ENCODE data around the gene ATP6V0A4. TPM values are rescaled to one million over a fixed set of nuclear protein-coding genes. Genes with fewer than 3 reads are reported as not detected.

Gene ATP6V0A4
- total RNA-seq, 2 donors from 2014 or later, result 0.29 to 0.44 TPM

GRCh38 chr7:138739859-138740258, 58.1 kb downstream of the ATP6V0A4 start:
- Histone ChIP-seq H3K27ac (ENCODE audit: low read depth, low read length) (no peak overlapping the region), H3K27me3 (ENCODE audit: control insufficient read depth, insufficient read depth, low read length, poor library complexity, severe bottlenecking) (no peaks in the 10 kb centered on the region), H3K4me3 (ENCODE audit: low read length) (no peak overlapping the region), H3K9ac (ENCODE audit: extremely low read depth, low read length, poor library complexity, severe bottlenecking) (no peak overlapping the region), H3K4me1 (ENCODE audit: control insufficient read depth, insufficient read depth, low read length) (no peaks in the 10 kb centered on the region), H3K9me3 (ENCODE audit: control insufficient read depth, low read length) (no peaks in the 10 kb centered on the region), H3K36me3 (ENCODE audit: control insufficient read depth, insufficient read depth, low read length) (no peaks in the 10 kb centered on the region)
- no peak overlapping the region for H3K27ac Mint-ChIP-seq
- TF ChIP-seq CTCF (conservative IDR thresholded peaks at IDR 0.05), result no peak
- no peak overlapping the region for H3K4me3 Mint-ChIP-seq
- no peaks in the 10 kb centered on the region for H3K27me3 Mint-ChIP-seq (ENCODE audit: insufficient read depth)
- DNase-seq, result no peak
- H3K4me1 Mint-ChIP-seq, result peaks cover 3% of the 10 kb centered on the region
- 91 to 100% methylated on average over 1 of the region's 1 CpG for WGBS, 2 experiments (ENCODE audit: insufficient coverage in 1 of 2, insufficient read length in 1 of 2)
- peaks cover 3% of the 10 kb centered on the region for H3K9me3 Mint-ChIP-seq
- no peaks in the 10 kb centered on the region for H3K36me3 Mint-ChIP-seq (ENCODE audit: low read depth)

- no peaks in the 10 kb centered on the region for H3K9me3 ChIP-seq (ENCODE audit: control insufficient read depth, low read length)
- no peak overlapping the region for H3K4me3 ChIP-seq (ENCODE audit: low read length)
- DNase-seq, result peak; percentile 95
- peak; percentile 97 for TF ChIP-seq CTCF (conservative IDR thresholded peaks at IDR 0.05)
- no peaks in the 10 kb centered on the region for H3K36me3 ChIP-seq (ENCODE audit: control insufficient read depth, insufficient read depth, low read length)
- Mint-ChIP-seq H3K27ac (no peak overlapping the region), H3K9me3 (peaks cover 3% of the 10 kb centered on the region), H3K27me3 (ENCODE audit: insufficient read depth) (no peaks in the 10 kb centered on the region), H3K4me3 (no peak overlapping the region), H3K4me1 (peaks cover 3% of the 10 kb centered on the region), H3K36me3 (ENCODE audit: low read depth) (no peaks in the 10 kb centered on the region)
- no peaks in the 10 kb centered on the region for H3K27me3 ChIP-seq (ENCODE audit: control insufficient read depth, insufficient read depth, low read length, poor library complexity, severe bottlenecking)
- WGBS, 2 experiments (ENCODE audit: insufficient coverage in 1 of 2, insufficient read length in 1 of 2), result 38 to 46% methylated on average over 13 of the region's 14 CpGs
- no peaks in the 10 kb centered on the region for H3K4me1 ChIP-seq (ENCODE audit: control insufficient read depth, insufficient read depth, low read length)
- H3K9ac ChIP-seq (ENCODE audit: extremely low read depth, low read length, poor library complexity, severe bottlenecking), result no peak overlapping the region
- no peak overlapping the region for H3K27ac ChIP-seq (ENCODE audit: low read depth, low read length)
Measured at GRCh38 chr7:138738551-138739335, 59.3 kb downstream of the ATP6V0A4 start.

DNA sequence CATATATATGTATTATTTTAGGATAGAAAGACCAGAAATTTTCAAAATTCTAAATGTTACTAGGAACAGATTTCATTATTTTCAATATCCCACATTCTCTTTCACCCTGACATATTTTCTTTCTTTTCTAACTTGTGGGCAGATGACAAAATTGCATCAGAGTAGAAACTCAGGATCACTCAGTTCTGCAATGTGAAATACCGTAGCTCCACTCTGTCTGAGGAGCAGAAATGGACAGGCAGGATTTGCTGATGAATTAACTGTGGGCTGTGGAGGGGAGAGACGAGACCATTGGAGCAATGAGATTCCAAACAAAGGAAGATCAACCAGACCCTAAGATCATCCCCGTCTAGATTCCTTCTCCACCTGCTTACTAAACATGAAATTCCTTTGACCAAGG, 59.9 kb downstream of the ATP6V0A4 start:
- H3K4me1 Mint-ChIP-seq, result peaks cover 3% of the 10 kb centered on the region
- DNase-seq, result no peak
- Histone ChIP-seq H3K4me3 (ENCODE audit: low read length) (no peak overlapping the region), H3K9ac (ENCODE audit: extremely low read depth, low read length, poor library complexity, severe bottlenecking) (no peak overlapping the region), H3K36me3 (ENCODE audit: control insufficient read depth, insufficient read depth, low read length) (no peaks in the 10 kb centered on the region), H3K27me3 (ENCODE audit: control insufficient read depth, insufficient read depth, low read length, poor library complexity, severe bottlenecking) (no peaks in the 10 kb centered on the region), H3K27ac (ENCODE audit: low read depth, low read length) (no peak overlapping the region), H3K4me1 (ENCODE audit: control insufficient read depth, insufficient read depth, low read length) (no peaks in the 10 kb centered on the region), H3K9me3 (ENCODE audit: control insufficient read depth, low read length) (no peaks in the 10 kb centered on the region)
- WGBS, 2 experiments (ENCODE audit: insufficient coverage in 1 of 2, insufficient read length in 1 of 2), result 79 to 85% methylated on average over 3 of the region's 3 CpGs
- H3K9me3 Mint-ChIP-seq, result peaks cover 3% of the 10 kb centered on the region
- no peak overlapping the region for H3K27ac Mint-ChIP-seq
- no peak for TF ChIP-seq CTCF (conservative IDR thresholded peaks at IDR 0.05)
- H3K36me3 Mint-ChIP-seq (ENCODE audit: low read depth), result no peaks in the 10 kb centered on the region
- H3K27me3 Mint-ChIP-seq (ENCODE audit: insufficient read depth), result no peaks in the 10 kb centered on the region
- no peak overlapping the region for H3K4me3 Mint-ChIP-seq
